Hematopoietic multipotent progenitor cell treated with erythropoietin and hydrocortisone succinate and interleukin-3 and kit ligand, for 6 days (in vitro differentiated cells): ENCODE measurements around the gene TEN1.

ENCODE experiments used
- DNase-seq: peaks from one replicate; pipeline ENCODE4 v3.0.0-alpha.2; 2015

TEN1 gene

DNA sequence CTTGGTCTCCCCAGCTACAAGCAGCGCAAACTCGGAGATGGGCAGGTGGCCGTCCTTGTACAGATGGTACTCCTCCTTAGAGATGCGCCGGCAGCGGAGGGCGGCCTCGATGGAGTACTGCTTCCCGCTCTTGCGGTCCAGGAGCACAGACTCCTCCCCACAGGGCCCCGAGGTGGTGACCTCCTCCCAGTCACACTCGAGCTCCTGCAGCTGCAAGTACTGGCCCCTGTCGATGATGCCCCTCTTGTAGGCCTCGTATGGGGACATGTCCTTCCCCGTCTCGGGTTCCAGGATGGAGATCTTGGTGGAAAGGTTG, 28.8 kb downstream of the TEN1 start:
- DNase-seq: no peak

DNA sequence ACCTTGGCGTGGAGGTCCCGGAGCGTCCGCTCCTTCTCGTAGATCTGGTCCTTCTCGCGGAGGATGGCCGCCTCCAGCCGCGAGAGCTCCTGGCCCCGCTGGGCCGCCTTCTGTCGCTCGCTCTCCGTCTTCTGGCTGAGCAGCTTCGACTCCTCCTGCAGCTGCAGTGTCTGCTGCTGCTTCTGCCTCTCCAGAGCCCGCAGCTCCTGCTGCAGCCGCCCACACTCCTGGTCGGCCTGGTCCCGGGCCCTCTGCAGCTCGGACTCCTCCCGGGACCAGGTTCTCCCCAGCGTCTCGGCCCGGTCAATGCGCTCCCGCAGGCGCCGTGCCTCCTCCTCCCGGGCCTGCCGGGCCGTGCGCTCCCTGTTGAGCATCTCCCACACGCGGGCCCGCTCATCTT, 29.2 kb downstream of the TEN1 start:
- no peak for DNase-seq

DNA sequence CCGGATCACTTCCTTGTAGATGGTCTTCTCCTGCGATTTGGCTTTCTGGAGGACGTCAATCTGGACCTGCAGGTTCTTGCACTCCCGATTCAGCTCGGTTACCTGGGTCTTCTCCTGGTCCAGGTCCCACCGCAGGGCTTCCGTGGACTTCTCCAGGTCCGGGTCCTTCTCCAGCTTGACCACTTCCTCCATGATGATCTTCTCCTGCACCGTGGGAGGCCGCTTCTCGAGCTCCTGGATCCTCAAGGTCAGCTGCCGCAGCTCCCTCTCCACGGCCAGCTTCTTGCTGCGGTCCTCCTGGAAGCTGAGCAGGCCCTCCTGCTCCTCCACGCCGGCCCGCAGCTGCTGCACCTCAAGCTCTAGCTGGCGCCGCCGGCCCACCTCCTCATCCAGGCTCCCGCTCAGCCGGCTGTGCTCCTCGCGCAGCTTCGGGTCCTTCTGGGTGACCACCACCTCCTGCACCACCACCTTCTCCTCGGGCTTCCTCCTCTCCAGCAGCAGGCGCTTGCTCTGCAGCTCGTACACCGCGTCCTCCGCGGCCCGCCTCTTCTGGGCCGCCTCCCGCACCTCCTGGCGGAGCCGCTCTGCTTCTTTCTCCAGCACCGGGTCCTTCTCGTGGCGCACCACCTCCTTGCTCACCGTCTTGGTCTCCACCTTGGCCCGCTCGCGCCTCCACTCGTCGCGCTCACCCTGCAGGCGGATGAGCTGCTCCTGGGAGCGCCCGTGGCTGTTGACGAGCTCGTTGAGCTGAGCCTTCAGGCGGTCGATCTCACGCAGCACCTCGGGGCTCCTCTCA, 29.8 kb downstream of the TEN1 start:
- DNase-seq: no peak

DNA sequence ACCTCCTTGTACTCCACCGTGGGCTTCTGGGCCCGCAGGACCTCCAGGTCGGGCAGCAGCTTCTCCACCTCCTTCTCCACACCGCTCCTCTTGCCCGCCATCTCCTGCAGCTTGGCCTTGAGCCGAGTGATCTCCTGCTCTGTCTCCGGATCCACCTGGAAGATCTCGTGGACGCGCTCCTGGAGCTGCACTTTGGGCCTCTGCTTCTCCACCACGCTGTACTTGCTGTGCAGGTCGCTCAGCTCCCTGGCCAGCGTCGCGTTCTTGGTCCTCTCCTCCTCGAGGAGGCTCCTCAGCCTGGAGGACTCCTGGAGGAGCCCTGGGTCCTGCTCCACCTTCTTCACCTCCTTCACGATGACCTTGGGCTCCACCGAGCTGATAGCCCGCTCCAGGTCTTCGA, 30.4 kb downstream of the TEN1 start:
- DNase-seq: no peak

DNA sequence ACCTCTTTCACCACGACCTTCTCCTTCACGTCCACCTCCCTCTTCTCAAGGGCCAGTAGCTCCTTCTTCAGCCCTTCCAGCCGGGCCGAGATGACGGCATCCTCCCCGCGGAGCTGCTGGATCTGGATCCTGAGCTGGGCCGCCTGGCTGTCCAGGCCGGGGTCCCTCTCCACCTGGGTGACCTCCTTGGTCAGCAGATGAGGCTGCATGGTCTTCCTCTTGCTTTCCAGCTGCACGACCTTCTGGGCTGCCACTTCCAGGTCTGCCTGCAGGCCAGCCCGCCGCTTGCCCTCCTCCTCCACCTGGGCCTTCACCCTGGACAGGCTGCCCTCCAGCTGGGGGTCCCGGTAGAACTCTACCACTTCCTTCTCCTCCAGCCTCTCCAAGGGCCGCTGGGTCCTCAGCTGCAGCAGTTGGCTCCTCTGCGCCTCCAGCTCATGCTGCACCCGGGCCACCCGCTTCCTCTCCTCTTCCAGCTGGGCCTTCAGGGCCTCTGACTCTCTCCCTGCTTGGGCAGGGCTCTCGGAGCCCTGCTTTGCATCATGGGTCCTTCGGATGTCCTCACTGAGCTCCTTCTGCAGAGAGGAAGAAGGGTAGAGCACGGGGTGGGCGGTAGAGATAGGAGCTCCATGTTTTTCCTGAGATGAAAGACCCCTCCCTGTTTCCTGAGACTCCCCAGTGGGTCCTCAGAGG, 31.1 kb downstream of the TEN1 start:
- no peak for DNase-seq

DNA sequence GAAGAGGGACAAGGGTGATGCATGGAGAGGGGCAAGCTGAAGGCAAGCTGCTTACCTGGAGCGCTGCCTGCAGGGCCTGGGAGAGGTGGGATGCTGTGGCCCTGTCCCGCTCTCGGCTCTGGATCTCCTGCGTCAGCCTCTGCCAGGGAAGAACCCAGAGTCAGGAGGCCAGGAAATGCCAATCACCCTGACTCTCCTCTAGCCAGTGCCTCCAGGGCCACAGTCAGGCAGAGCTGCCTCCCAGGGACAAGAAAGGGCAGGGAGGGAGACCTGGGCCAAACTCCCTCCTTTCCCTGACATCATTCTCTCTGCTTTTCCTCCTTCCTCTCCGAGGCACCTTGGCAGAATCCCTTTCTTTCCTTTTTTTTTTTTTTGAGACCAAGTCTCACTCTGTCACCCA, 32.9 kb downstream of the TEN1 start:
- no peak for DNase-seq

DNA sequence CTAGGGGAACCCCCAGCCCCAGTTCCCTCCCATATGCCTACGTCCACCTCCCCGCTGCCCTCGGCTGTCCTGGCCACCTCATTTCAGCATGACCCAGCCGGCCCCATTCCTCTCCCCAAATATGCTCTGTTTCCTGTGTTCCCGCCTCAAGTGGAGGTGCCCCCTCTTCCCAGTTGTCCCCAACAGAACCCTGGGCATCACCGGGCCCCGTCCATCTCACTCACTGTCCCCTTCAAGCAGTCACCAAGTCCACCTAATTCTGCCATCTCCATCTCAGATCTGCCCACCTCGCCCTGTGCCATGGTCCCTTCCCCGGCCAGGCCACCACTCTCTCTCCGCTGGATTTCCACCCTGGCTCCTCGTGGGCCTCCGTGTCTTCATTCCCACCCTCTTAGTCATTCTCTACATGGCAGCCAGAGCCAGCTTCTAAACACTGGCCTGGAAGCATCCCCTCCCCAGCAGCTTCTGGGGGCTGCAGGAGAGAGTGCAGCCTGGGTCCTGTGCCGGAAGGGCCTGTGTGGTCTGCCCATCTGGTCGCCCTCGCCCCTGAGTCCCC, 34.4 kb downstream of the TEN1 start:
- DNase-seq: no peak

DNA sequence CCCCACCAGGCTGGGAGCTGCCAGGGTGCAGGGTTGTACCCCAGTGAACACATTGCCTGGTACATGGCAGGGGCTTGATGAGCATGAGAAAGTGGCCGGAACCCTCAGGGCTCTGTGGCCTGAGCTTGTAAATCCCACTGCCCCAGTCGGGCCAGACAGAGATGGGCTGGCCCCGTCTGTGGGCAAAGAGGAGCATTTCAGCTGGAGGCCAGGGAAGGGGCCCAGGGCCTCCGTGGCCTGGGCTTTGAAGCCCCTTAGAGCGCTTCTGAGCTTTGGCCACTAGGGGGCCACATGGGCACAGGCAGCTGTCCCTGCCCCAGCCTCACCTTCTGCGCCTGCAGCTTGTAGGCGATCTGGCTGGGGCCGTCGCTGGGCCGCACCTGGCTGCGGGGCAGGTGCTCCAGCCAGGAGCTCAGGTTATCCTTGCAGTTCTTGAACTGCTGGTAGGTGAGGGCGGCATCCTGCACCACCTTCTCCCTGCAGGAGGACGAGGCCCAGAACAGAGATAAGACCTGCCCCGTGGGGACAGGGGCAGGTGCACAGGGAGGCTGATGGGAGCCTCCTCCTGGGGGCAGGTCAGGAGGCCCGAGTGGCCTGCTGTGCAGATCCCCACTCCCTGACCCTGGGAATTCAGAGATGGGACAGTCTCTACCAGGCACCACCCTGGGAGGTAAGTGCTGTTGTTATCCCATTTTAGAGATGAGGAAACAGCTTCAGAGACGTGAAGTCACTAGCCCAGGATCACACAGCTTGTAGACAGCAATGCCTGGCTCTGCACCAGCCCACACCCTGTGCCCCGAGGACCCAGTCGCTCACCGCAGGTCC, 35.3 kb downstream of the TEN1 start:
- DNase-seq: peak; percentile 90

DNA sequence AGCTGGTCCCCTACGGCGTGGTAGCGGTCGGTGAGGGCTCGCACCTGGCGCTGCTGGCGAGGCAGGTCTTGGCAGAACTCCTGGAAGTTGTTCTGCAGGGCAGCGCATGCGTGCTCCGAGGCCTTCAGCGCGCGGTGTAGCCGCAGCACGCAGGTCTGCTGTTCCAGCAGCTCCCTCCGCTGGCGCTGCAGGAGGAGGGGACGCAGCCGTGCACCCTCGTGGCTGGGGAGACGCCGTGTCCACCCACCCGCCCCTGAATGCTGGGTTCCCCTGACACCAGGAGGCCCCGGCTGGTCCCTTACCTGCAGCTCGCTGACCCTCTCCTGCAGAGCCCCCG, 35.9 kb downstream of the TEN1 start:
- DNase-seq: no peak

DNA sequence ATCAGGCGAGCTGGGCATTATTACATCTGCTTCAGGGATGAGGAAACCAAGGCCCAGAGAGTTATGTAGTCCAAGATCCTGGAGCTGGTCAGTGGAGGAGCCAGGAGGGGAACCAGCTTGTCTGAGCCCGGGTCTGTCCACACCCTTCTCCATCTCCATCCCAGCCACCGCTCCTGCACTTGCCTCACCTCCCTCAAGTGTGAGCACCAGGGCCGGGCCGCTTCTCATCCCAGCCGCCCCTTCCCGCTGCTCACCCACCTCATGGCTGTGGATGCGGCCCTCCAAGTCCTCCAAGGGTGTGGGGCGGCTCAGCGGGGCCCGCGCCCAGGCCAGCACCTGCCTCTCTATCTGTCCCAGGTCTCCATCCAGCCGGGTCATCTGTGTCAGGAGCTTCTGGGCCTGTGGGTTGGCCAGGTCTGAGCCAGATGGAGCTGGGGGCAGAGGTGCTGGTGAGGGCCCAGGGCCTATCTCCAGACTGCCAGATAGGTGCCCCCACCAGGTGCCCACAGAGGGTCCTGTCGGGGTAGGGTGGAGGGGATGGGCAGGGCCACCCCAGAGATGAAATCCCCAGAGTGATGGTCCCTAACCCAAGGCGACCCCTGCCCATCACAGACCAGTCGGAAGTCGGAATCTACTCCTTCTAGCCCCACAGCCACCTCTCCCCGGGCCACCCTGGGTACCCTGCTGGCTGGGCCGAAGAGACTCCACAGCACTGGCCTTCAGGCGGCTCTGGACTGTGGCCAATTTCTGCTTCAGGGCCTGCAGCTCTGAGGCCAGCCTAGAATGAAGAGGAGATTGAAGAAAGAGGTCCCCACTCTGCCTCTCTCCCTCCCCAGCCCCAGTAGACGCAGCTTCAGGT, 38.7 kb downstream of the TEN1 start:
- DNase-seq: no peak

DNA sequence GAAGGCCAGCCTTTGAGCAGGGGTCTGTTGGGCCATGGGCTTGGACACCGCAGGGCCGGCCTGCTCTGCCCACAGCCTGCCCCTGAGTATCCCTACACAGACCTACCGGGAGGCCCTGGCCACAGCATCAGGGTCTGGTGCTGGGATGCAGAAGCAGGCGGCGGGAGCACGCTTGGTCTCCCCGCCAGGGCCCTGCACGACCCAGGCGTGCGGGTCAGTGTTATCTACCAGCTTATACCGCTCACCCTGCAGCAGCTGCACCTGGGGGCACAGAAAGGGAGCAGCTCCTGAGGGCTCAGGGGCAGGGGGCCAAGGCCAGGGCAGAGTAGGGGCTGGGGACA, 39.3 kb downstream of the TEN1 start:
- DNase-seq: no peak

DNA sequence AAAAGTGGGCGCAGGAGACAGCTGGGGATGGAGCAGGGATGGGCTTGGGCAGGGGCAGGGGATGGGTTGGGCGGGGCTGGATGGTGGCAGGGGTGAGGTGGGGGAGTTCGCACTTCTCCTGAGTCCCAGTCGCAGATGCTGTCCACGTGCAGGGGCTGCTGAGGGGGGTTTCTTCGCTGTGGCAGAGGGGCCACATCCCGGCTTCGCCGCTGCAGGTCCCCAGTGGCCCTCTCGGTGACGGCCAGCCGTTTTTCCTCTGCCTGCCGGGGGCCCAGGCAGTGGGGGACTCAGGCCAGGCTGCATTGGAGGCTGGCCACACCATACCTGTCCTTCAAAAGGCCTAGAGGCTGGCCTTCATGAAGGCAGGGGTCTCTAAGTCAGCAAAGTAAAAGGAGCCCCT, 39.8 kb downstream of the TEN1 start:
- no peak for DNase-seq

DNA sequence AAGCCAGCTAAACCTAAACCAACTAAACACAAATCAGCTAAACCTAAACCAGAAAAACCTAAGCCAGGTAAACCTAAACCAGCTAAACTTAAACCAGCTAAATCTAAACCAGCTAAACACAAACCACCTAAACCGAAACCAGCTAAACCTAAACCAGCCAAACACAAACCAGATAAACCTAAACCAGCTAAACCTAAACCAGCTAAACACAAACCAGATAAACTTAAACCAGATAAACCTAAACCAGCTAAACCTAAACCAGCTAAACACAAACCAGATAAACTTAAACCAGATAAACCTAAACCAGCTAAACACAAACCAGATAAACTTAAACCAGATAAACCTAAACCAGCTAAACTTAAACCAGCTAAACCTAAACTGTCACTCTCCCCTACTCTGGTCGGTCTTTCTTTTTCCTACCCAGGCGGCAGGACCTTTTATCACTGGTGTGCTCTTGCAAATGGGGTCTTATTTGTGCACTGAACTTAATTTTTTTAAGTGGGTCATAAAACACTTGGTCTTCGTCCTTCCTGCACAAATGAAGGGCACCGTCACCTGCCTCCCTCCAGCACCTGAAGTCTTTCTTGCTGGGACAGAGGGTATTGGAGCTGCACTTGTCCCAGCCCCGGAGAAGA, 40.9 kb downstream of the TEN1 start:
- DNase-seq: no peak

DNA sequence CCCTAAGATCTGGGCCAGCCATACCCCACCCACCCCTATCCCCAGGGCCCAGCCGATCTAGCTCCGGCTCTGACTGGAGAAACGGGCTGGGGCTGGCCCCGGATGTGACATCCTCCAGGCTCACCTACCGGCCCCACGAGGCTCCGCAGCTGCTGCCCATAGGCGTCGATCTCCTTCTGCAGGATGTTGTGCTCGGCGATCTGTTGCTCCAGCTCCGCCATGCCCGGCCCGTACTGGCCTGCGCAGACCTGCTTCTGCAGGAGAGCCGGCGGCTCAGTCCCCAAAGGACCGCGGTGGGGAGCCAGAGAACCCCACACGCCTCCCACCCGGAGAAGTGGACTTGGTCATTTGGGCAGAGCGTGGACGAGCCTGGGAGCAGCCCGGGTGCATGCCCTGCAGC, 43.2 kb downstream of the TEN1 start:
- DNase-seq: no peak

DNA sequence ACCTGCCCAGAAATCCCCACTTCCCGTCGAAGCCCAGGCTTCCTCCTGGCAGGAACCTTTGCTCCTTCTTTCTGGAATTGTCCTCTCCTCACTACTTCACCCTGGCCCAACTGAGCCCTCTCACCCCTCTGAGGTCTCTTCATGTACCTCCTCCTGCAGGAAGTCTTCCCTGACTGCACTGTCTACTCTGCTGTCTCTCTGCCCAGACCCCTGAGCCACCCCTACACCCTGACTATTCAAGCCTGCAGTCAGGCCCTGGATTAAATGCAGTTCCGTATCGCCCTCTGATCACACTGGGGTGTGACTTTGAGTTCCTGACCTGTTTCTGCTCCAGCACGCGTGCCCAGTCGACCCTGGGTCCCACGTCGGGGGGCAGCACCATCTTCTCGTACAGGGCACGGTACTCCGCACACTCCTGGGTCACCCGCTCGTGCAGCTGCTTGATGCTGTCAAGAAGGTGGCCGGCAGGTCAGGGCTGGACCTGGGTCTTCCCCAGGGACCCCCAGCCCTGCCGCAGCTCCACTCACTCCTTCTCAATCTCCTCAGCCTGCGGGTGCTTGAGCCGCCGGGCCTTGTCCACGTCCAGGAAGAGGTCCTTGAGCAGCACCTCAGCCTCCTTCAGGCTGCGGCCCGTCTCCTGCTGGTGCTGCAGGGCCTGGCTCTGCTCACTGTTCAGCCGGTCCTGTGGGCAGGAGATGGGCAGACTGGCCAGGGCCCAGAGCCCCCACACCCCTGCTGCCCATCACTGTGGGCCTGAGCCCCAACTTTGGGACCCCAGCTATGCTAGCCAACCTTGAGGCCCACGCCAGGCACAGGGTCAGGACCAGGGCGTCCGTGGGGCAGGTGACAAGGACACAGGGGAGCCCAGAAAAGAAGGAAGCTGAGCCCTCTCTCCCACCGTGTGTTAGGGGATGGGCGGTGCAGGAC, 44.2 kb downstream of the TEN1 start:
- no peak for DNase-seq

DNA sequence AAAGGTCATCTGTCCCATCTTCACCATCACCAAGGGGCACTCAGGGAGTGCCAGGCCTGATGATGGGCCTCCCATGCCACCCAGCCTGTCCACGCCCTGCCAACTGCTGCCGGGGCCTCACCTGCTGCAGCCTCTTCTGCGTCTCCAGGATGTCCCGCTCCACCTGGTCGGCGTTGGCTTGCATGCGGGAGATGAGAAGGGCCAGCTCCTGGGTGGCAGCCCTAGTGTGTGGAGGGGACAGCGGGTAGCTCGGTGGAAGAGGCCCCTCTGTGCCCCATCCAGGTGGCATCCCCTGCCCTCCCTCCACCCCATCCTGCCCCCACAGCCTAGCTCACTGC, 44.8 kb downstream of the TEN1 start:
- no peak for DNase-seq

DNA sequence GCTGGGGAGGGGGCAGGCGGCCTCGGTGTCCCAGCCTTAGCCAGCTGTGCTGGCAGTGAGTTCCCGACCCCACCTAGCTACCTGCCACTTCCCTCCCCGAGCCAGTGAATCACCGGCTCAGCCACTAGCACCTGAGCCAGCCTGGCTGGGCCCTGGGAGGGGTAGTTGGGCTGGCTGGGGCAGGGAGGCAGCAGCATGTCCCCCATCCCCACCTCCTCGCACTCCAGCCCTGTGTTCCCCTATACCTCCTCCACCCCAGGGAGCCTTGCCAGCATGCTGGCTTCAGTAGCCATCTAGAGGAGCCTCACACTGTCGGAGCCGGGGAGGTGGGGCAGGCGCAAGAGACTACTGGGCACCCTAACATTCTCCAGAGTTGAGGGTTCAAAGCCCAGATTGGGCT, 45.3 kb downstream of the TEN1 start:
- DNase-seq: no peak

DNA sequence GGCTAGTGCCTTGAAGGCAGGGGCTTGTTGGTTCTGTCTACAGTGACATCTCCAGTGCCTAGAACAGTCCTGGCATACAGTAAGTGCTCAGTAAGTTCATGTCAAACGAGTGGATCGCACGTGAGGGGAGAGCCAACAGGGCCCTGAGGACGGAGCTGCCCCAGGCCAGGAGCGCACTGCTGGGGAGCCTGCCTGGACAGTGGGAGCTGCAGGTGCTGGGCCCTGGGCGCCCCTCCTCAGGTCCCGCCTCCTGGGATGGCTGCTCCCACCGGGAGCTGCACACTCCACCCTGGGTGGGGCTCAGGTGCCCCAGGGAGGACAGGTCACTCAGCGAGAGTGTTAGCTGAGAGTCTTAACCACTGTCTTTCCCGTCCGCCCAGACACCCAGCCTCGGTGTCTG, 46.3 kb downstream of the TEN1 start:
- no peak for DNase-seq

DNA sequence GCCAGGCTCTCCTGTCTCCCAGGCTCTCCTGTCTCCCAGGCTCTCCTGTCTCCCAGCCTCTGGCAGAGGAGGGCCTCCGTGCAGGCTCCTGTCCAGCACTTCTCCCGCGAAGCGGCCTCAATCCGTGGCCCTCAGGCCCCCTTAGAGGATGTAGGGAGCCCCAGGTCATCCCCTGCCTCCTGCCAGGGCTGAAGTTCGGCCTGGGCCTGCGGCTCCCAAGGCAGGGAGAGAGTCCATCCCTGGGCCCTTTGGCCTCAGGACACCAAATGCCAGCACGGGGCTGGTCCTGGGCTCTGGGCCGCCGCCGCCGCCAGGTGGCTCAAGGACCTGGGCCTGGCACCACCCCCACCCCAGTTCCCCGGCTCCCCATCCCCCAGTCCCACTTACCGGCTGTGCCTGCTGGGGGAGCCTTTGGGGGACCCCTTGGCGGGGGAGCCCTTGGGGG, 47.7 kb downstream of the TEN1 start:
- DNase-seq: no peak

DNA sequence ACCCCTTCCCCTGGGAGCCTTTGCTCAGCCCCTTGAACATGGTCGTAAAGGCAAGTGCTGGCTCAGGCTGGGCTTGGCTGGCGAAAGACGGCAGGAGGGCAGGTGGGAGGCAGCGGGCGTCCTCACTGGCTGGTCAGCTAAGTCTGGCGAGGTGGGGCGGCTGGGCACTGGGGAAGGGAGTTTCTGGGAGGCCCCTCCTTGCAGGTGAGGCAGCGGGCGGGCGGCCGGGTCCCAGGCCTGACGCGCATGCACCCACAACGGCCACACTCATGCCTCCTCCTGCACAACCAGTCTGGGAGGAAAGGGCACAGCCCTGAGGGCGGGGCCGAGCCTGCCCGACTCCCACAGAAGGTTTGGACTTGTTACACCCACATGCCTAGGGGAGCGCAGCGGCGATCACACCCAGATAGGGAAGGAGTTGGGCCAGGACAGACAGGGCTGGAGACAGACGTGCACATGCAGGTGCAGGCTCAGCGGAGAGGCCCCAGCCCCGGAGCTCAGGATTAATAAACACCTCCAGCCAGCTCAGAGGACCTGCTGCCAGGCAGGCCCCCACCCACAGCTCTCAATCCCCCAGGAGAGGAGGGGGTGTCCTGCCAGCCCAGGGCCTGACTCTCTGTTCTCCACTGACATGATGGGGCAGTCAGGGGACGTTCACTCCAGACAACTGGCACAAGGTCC, 48.3 kb downstream of the TEN1 start, which contains the start of gene EVPL:
Gene EVPL (minus strand): TSS at position 148 of the 681 bp plus-strand sequence. CDS start 108 bp downstream, at position 40.
- peak; percentile 87 for DNase-seq
